Hepatocyte (in vitro differentiated cells): ENCODE data around the gene CRACR2B. TPM values are rescaled to one million over a fixed set of nuclear protein-coding genes. Genes with fewer than 3 reads are reported as not detected.

Experiments used
- DNase-seq: peaks from one replicate; pipeline ENCODE4 v3.0.0-alpha.2; 2016; ENCODE audit warnings: low spot score
- H2AFZ ChIP-seq: fragments of 200-600 bp; sonication (generic); 2 replicates; pipeline ENCODE4 v1.6.0; 2016; ENCODE audit warnings: antibody characterized with exemption, mild to moderate bottlenecking
- H3K27ac ChIP-seq: fragments of 200-600 bp; sonication (generic); 2 replicates; pipeline ENCODE4 v1.5.1; 2016; ENCODE audit warnings: mild to moderate bottlenecking
- H3K27me3 ChIP-seq: fragments of 200-600 bp; sonication (generic); 2 replicates; pipeline ENCODE4 v1.6.1; 2016
- H3K36me3 ChIP-seq: fragments of 200-600 bp; sonication (generic); replicated peaks from 2 replicates; pipeline ENCODE4 v1.5.1; 2016; ENCODE audit warnings: low read depth; ENCODE audit not compliant: insufficient read depth
- H3K4me1 ChIP-seq: fragments of 200-600 bp; sonication (generic); 2 replicates; pipeline ENCODE4 v1.5.1; 2016; ENCODE audit warnings: mild to moderate bottlenecking, moderate library complexity; ENCODE audit not compliant: insufficient read depth
- H3K4me2 ChIP-seq: fragments of 200-600 bp; sonication (generic); 2 replicates; pipeline ENCODE4 v1.6.0; 2016
- H3K4me3 ChIP-seq: fragments of 200-600 bp; sonication (generic); 2 replicates; pipeline ENCODE4 v1.5.1; 2016; ENCODE audit warnings: mild to moderate bottlenecking
- H3K79me2 ChIP-seq: fragments of 200-600 bp; sonication (generic); 2 replicates; pipeline ENCODE4 v1.6.0; 2017; ENCODE audit warnings: mild to moderate bottlenecking
- H3K9me2 ChIP-seq: fragments of 200-600 bp; sonication (generic); replicated peaks from 2 replicates; pipeline ENCODE4 v1.6.0; 2017; ENCODE audit warnings: mild to moderate bottlenecking; ENCODE audit not compliant: insufficient read depth
- H3K9me3 ChIP-seq: fragments of 200-600 bp; sonication (generic); 2 replicates; pipeline ENCODE4 v1.5.1; 2016; ENCODE audit warnings: low read depth, mild to moderate bottlenecking
- H4K20me1 ChIP-seq: fragments of 200-600 bp; sonication (generic); 2 replicates; pipeline ENCODE4 v1.6.0; 2016; ENCODE audit warnings: mild to moderate bottlenecking; ENCODE audit not compliant: insufficient read depth, poor library complexity, severe bottlenecking
- EZH2 ChIP-seq: fragments of 200-600 bp; sonication (generic); IDR thresholded peaks from 2 replicates; pipeline ENCODE4 v1.6.1; 2016; ENCODE audit warnings: antibody characterized with exemption, mild to moderate bottlenecking, borderline replicate concordance
- EZH2phosphoT487 ChIP-seq: fragments of 200-600 bp; sonication (generic); IDR thresholded peaks from one replicate; pipeline ENCODE4 v1.6.1; 2018; ENCODE audit warnings: antibody characterized with exemption, mild to moderate bottlenecking, low read depth, moderate library complexity; ENCODE audit not compliant: unreplicated experiment, severe bottlenecking
- WGBS: methylation state at CpG from one replicate; pipeline ENCODE4 v1.1.6; 2016; ENCODE audit warnings: low lambda C conversion rate; ENCODE audit errors: missing lambda C conversion rate; 5-methylcytosine and 5-hydroxymethylcytosine counted together
- polyA plus RNA-seq: library from polyadenylated mRNA; unstranded; fragments of >200 nt; fragmentation: Nextera tagmentation; extraction: Ambion mirVana; gene quantifications from 2 replicates; pipeline ENCODE4 v1.2.1, GENCODE V29; 2016
- total RNA-seq: library from RNA; depleted of rRNA; stranded (reverse); fragments of >200 nt; gene quantifications from 2 replicates; pipeline ENCODE4 v1.2.3, GENCODE V29; 2014
- TF ChIP-seq, protein P1 (sequence below): fragments of 200-600 bp; sonication (generic); IDR thresholded peaks from 2 replicates; pipeline ENCODE4 v1.5.1; 2016; ENCODE audit warnings: antibody characterized with exemption, mild to moderate bottlenecking; ENCODE audit not compliant: poor library complexity

Gene CRACR2B
- total and polyA plus RNA-seq, 2 experiments from 2014 or later = 9.7 to 33.2 TPM

DNA sequence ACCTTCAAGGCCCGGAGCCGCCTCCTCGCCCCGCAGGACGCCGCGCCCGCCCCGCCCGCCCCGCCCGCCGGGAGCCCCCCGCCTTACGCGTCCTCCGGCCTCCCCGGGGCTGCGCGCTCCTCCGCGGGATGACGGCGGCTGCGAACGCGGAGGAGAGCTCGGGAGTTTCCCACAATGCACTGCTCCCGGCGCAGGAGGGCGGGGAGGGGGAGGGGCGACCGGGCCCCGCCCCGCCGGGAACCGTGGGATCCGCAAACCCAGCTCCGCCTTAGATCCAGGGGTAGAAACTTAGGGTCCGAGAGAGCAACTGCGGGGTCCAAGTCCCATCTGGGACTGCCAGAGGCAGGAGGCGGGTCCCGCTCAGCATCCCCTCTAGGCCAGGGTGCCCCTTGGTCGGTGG, 37.8 kb upstream of the CRACR2B start, which contains the start of gene CEND1:
Gene CEND1 (minus strand): TSS at position 148 of the 400 bp plus-strand sequence. CDS start 1,514 bp downstream, outside the sequence.
- Histone ChIP-seq H3K4me3 (no peak within 1 kb of the TSS), H3K9me3 (no peaks in the 10 kb centered on the region), H3K9me2 (no peaks in the 10 kb centered on the region), H3K36me3 (no peaks in the 10 kb centered on the region), H3K4me1 (no peaks in the 10 kb centered on the region), H2AFZ (no peak within 1 kb of the TSS), H4K20me1 (no peaks in the 10 kb centered on the region), H3K4me2 (peak within 1 kb of the TSS; percentile 17), H3K27me3 (no peaks in the 10 kb centered on the region), H3K27ac (no peak within 1 kb of the TSS), H3K79me2 (no peaks in the 10 kb centered on the region)
- WGBS = 19% methylated on average over 29 of the region's 44 CpGs
- no peak for DNase-seq
- TF ChIP-seq EZH2phosphoT487 (no peak), EZH2 (no peak)
- TF ChIP-seq, protein P1, sequence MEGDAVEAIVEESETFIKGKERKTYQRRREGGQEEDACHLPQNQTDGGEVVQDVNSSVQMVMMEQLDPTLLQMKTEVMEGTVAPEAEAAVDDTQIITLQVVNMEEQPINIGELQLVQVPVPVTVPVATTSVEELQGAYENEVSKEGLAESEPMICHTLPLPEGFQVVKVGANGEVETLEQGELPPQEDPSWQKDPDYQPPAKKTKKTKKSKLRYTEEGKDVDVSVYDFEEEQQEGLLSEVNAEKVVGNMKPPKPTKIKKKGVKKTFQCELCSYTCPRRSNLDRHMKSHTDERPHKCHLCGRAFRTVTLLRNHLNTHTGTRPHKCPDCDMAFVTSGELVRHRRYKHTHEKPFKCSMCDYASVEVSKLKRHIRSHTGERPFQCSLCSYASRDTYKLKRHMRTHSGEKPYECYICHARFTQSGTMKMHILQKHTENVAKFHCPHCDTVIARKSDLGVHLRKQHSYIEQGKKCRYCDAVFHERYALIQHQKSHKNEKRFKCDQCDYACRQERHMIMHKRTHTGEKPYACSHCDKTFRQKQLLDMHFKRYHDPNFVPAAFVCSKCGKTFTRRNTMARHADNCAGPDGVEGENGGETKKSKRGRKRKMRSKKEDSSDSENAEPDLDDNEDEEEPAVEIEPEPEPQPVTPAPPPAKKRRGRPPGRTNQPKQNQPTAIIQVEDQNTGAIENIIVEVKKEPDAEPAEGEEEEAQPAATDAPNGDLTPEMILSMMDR = no peak

DNA sequence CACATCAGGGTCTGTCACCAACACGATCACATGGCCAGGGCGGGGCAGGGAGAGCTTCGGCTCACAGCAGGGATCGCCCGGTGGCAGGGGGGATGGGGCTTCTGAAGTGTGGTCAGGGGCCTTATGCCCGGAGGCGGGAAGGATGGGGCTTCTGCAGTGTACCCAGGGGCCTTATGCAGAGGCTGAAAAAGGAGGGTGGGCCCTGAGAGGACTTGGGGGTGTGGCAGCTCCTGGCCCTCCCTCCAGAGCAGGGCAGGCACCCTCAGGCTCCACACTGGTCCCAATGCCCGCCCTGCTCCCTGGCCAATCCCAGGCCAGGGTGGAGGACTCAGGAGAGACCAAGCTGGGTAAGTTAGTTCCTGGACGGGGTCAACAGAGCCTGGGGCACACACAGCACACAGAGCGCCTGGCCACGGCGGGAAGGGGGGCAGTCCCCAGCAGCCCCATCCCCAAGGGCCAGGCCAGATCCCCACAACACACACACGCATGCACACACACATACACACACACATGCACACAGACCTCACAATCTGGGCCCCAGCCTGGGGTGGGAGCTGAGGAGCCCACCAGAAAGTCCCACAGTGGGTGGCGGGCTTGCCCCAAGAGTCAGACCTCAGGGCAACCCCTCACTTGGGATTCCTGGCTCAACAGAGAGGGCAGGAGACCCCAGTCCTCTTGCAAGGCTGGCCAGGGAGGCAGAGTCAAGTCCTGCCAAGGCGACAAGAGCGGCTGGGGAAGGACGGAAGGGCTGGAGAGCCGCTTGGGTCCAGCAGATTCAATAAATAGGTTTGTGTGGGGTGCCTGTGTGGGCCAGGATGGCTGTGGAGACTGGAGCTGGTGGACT, 36.8 kb upstream of the CRACR2B start:
- Histone ChIP-seq H3K9me2 (no peaks in the 10 kb centered on the region), H3K27ac (no peak overlapping the region), H3K4me2 (no peak overlapping the region), H3K4me1 (peaks cover 9% of the 10 kb centered on the region), H3K27me3 (no peaks in the 10 kb centered on the region), H3K36me3 (no peaks in the 10 kb centered on the region), H3K79me2 (peaks cover 4% of the 10 kb centered on the region), H3K4me3 (no peak overlapping the region), H3K9me3 (no peaks in the 10 kb centered on the region), H2AFZ (no peak overlapping the region), H4K20me1 (no peaks in the 10 kb centered on the region)
- 75% methylated on average over 16 of the region's 18 CpGs for WGBS
- no peak for DNase-seq
- TF ChIP-seq, protein P1 = no peak
- TF ChIP-seq EZH2 (no peak), EZH2phosphoT487 (no peak)

DNA sequence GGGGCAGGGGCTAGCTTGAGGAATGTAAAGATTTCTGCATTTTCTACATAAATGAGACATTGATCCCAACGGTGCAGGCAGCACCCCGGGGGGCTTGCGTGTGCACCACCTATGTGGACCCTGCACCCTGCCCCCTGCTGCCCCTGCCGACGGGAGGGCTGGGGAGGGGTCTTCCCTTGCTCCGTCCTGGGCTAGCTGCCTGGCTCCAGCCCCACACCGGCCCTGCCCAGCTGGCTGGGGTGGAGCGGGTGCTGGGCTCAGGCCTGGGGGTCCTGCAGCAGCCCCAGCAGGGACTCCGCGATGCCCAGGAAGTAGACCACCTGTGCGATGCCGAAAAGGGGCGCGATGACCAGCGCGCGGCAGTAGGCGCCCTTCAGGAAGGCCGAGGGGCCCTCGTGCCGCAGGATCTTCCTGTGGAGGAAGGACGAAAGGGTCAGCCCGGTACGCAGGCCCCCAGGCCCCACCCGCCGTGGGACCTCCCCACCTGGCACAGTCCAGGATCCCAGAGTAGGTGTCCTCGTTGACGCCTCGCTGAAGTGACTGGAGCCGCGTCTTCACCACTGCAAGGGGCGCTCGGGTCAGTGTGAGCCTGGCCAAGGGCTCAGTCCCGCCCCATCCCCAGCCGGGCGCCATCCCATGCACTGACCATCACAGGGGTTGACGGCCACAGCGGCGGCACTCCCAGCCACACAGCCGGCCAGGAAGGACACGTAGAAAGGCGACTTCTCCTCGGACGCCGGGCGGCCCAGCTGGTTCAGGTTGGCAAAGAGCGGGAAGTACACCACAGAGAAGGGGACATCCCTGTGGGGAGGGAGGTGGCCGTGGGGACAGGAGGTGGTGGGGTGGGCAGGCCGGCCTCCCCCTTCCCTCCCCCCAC, 35.8 kb upstream of the CRACR2B start:
- no peaks in the 10 kb centered on the region for H3K27me3 ChIP-seq
- 96% methylated on average over 48 of the region's 49 CpGs for whole genome bisulfite sequencing
- H3K4me1 ChIP-seq = peaks cover 19% of the 10 kb centered on the region
- no peak overlapping the region for H3K4me3 ChIP-seq
- H3K9me3 ChIP-seq = no peaks in the 10 kb centered on the region
- H3K36me3 ChIP-seq = no peaks in the 10 kb centered on the region
- peaks cover 6% of the 10 kb centered on the region for H3K79me2 ChIP-seq
- no peaks in the 10 kb centered on the region for H4K20me1 ChIP-seq
- no peak overlapping the region for H3K4me2 ChIP-seq
- DNase-seq = no peak
- H3K27ac ChIP-seq = no peak overlapping the region
- no peaks in the 10 kb centered on the region for H3K9me2 ChIP-seq
- TF ChIP-seq, protein P1 = no peak
- TF ChIP-seq EZH2phosphoT487 = no peak
- TF ChIP-seq EZH2 = no peak
- H2AFZ ChIP-seq = no peak overlapping the region
